ENCODE data around the gene RFWD3.

DNA sequence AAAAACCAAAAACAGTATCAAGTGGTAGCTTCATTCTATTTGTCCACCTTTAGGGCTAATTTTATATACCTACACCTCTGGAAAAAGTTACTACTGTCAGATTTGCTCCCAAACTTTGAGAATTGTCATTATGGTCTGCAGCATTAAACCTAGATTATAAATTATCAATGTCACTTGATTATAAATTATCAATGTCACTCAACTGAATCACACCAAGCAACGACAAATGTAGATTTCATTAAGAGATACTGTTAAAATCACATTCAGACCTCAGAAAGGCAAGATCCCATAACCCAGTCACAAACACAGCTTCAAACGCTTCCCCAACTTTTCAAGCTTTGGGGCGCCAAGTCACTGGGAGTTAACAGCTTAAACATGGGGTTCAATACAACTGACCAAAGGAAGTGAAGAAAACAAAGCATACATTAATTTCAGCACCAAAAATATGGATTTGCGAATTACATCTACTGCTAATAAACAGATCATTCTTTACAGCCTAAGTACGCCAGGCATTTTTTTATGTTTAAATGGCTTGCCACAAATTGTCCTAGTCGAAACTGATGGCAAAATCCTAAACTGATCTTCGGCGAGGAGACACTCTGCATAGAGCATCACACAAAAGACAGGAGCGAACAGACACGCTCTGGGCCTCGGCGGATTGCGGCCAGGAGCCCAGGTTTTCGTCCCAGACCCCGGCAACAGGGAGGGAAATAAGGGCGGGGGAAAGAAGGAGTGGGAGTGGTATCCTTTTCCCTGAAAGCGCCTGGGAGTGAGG, 60.7 kb downstream of the RFWD3 start:
- TF ChIP-seq, protein P1, sequence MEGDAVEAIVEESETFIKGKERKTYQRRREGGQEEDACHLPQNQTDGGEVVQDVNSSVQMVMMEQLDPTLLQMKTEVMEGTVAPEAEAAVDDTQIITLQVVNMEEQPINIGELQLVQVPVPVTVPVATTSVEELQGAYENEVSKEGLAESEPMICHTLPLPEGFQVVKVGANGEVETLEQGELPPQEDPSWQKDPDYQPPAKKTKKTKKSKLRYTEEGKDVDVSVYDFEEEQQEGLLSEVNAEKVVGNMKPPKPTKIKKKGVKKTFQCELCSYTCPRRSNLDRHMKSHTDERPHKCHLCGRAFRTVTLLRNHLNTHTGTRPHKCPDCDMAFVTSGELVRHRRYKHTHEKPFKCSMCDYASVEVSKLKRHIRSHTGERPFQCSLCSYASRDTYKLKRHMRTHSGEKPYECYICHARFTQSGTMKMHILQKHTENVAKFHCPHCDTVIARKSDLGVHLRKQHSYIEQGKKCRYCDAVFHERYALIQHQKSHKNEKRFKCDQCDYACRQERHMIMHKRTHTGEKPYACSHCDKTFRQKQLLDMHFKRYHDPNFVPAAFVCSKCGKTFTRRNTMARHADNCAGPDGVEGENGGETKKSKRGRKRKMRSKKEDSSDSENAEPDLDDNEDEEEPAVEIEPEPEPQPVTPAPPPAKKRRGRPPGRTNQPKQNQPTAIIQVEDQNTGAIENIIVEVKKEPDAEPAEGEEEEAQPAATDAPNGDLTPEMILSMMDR (IDR thresholded peaks at IDR 0.05): no peak
- no peak for TF ChIP-seq POLR2A (IDR thresholded peaks at IDR 0.05)

Data from right lobe of liver (tissue), 4 donors.